Astrocyte (in vitro differentiated cells and primary cell): ENCODE measurements around the gene GRM7.

ENCODE experiments used
- EZH2 ChIP-seq: IDR thresholded peaks from 2 replicates; pipeline ENCODE4 v1.6.1; 2012; ENCODE audit warnings: mild to moderate bottlenecking, low read length, inconsistent platforms; ENCODE audit not compliant: insufficient read depth
- TF ChIP-seq, protein P1 (sequence below): IDR thresholded peaks from 2 replicates; pipeline ENCODE4 v1.5.1; 2011; ENCODE audit warnings: low read depth, mild to moderate bottlenecking, inconsistent platforms, low read length, moderate library complexity; ENCODE audit not compliant: insufficient read depth

DNA sequence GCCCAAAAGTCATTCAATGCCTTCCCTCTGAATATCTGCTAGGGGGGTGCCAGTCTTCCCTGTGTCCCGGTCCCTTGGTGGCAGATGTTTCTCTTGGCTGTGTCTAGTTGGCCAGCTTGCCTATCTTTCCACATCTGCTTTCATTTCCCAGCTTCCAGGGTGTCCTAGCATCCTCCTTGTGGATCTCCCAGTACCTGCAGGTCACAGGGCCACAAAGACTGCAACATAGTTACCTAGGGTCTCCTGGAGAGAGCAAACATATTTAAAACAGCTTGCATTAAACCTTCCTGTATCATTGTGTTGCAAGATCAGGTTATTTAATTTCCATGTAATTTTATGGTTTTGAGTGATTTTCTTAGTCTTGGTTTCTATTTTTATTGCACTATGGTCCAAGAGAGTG, 400.1 kb downstream of the GRM7 start:
- no peak for TF ChIP-seq EZH2
- TF ChIP-seq, protein P1, sequence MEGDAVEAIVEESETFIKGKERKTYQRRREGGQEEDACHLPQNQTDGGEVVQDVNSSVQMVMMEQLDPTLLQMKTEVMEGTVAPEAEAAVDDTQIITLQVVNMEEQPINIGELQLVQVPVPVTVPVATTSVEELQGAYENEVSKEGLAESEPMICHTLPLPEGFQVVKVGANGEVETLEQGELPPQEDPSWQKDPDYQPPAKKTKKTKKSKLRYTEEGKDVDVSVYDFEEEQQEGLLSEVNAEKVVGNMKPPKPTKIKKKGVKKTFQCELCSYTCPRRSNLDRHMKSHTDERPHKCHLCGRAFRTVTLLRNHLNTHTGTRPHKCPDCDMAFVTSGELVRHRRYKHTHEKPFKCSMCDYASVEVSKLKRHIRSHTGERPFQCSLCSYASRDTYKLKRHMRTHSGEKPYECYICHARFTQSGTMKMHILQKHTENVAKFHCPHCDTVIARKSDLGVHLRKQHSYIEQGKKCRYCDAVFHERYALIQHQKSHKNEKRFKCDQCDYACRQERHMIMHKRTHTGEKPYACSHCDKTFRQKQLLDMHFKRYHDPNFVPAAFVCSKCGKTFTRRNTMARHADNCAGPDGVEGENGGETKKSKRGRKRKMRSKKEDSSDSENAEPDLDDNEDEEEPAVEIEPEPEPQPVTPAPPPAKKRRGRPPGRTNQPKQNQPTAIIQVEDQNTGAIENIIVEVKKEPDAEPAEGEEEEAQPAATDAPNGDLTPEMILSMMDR: no peak
